Forelimb muscle (tissue), 1 donor: Measurements from ENCODE around the gene TMPRSS3. TPM values are rescaled to one million over a fixed set of nuclear protein-coding genes. Genes with fewer than 3 reads are reported as not detected.

Source experiments
- DNase-seq: peaks from one replicate; pipeline ENCODE4 v3.0.0-alpha.2; 2013; ENCODE audit warnings: low read depth
- polyA plus RNA-seq: library from polyadenylated mRNA; unstranded; fragments of 120-200 nt; gene quantifications from one replicate; pipeline ENCODE4 v1.2.1, GENCODE V29; 2013; ENCODE audit not compliant: insufficient read length

Gene TMPRSS3
- polyA plus RNA-seq, 1 donor, result not detected

GRCh38 chr21:42332557-42333317 lies 63.1 kb downstream of the TMPRSS3 start:
- no peak for DNase-seq

GRCh38 chr21:42331660-42332059 lies 64.2 kb downstream of the TMPRSS3 start:
- DNase-seq, result no peak

GRCh38 chr21:42330380-42331371 lies 65.2 kb downstream of the TMPRSS3 start:
- no peak for DNase-seq

GRCh38 chr21:42324896-42325295 lies 71.0 kb downstream of the TMPRSS3 start:
- no peak for DNase-seq

Other genes with a start within 250 kb of the TMPRSS3 start
- 6.7 TPM for gene ABCG1, start 176.9 kb downstream of the TMPRSS3 start, polyA plus RNA-seq
- gene TFF3, start 80.6 kb downstream of the TMPRSS3 start, polyA plus RNA-seq, result 1.7 TPM
- gene TFF2, start 45.1 kb downstream of the TMPRSS3 start, polyA plus RNA-seq, result not detected
- gene TFF1, start 29.5 kb downstream of the TMPRSS3 start, polyA plus RNA-seq, result not detected
- 0.11 TPM for gene UBASH3A, start 7.8 kb upstream of the TMPRSS3 start, polyA plus RNA-seq
- gene RSPH1, start 100.2 kb upstream of the TMPRSS3 start, polyA plus RNA-seq, result 0.20 TPM
- gene SLC37A1, start 117.8 kb upstream of the TMPRSS3 start, polyA plus RNA-seq, result 2.7 TPM